ENCODE data around the gene OTUD3.
A peak's percentile ranks its signal among the peaks of the same experiment; 100 is the strongest.
"Not testable (repeated sequence)": the region's sequence is repeated elsewhere in the genome, so short reads cannot be mapped to it uniquely, and the experiment has no call there.

The OTUD3 gene

GRCh38 chr1:19861842-19862530, 20.2 kb upstream of the OTUD3 start:
- Mint-ChIP-seq H3K36me3 (no peaks in the 10 kb centered on the region), H3K9me3 (no peaks in the 10 kb centered on the region), H3K27me3 (peaks cover 12% of the 10 kb centered on the region), H3K27ac (no peak overlapping the region), H3K4me3 (no peak overlapping the region), H3K4me1 (no peaks in the 10 kb centered on the region)

- H3K36me3 Mint-ChIP-seq: no peaks in the 10 kb centered on the region
- H3K27ac Mint-ChIP-seq: peak overlapping the region; percentile 32
- H3K27me3 Mint-ChIP-seq: peaks cover 9% of the 10 kb centered on the region
- no peaks in the 10 kb centered on the region for H3K4me1 Mint-ChIP-seq
- H3K4me3 Mint-ChIP-seq: no peak overlapping the region
- no peaks in the 10 kb centered on the region for H3K9me3 Mint-ChIP-seq
Measured at GRCh38 chr1:19862944-19863343, 19.3 kb upstream of the OTUD3 start.

- Mint-ChIP-seq H3K36me3 (no peaks in the 10 kb centered on the region), H3K4me1 (no peaks in the 10 kb centered on the region), H3K9me3 (no peaks in the 10 kb centered on the region), H3K4me3 (no peak overlapping the region), H3K27ac (no peak overlapping the region), H3K27me3 (peaks cover 11% of the 10 kb centered on the region)
Measured at GRCh38 chr1:19864570-19865160, 17.5 kb upstream of the OTUD3 start.

- Mint-ChIP-seq H3K4me1 (no peaks in the 10 kb centered on the region), H3K9me3 (no peaks in the 10 kb centered on the region), H3K27me3 (peaks cover 14% of the 10 kb centered on the region), H3K36me3 (no peaks in the 10 kb centered on the region), H3K27ac (no peak overlapping the region), H3K4me3 (no peak overlapping the region)
Measured at GRCh38 chr1:19866029-19866428, 16.2 kb upstream of the OTUD3 start.

GRCh38 chr1:19866758-19867157, 15.4 kb upstream of the OTUD3 start:
- no peaks in the 10 kb centered on the region for H3K9me3 Mint-ChIP-seq
- H3K4me1 Mint-ChIP-seq: no peaks in the 10 kb centered on the region
- H3K4me3 Mint-ChIP-seq: no peak overlapping the region
- H3K27ac Mint-ChIP-seq: no peak overlapping the region
- peaks cover 14% of the 10 kb centered on the region for H3K27me3 Mint-ChIP-seq
- no peaks in the 10 kb centered on the region for H3K36me3 Mint-ChIP-seq

- H3K4me1 Mint-ChIP-seq, H3K9me3 Mint-ChIP-seq, H3K4me3 Mint-ChIP-seq, H3K27ac Mint-ChIP-seq, H3K36me3 Mint-ChIP-seq: not testable (repeated sequence)
- H3K27me3 Mint-ChIP-seq: peaks cover 14% of the 10 kb centered on the region
Measured at GRCh38 chr1:19868575-19868974, 13.6 kb upstream of the OTUD3 start.

GRCh38 chr1:19869453-19869852, 12.7 kb upstream of the OTUD3 start:
- not testable (repeated sequence) for H3K9me3 Mint-ChIP-seq, H3K4me3 Mint-ChIP-seq, H3K36me3 Mint-ChIP-seq, H3K4me1 Mint-ChIP-seq, H3K27ac Mint-ChIP-seq
- H3K27me3 Mint-ChIP-seq: peaks cover 14% of the 10 kb centered on the region

GRCh38 chr1:19869929-19870328, 12.3 kb upstream of the OTUD3 start:
- Mint-ChIP-seq H3K27ac (no peak overlapping the region), H3K9me3 (no peaks in the 10 kb centered on the region), H3K27me3 (peaks cover 14% of the 10 kb centered on the region), H3K4me1 (no peaks in the 10 kb centered on the region), H3K4me3 (no peak overlapping the region), H3K36me3 (no peaks in the 10 kb centered on the region)

- H3K27ac Mint-ChIP-seq: no peak overlapping the region
- no peaks in the 10 kb centered on the region for H3K9me3 Mint-ChIP-seq
- H3K4me3 Mint-ChIP-seq: no peak overlapping the region
- no peaks in the 10 kb centered on the region for H3K36me3 Mint-ChIP-seq
- peaks cover 16% of the 10 kb centered on the region for H3K27me3 Mint-ChIP-seq
- no peaks in the 10 kb centered on the region for H3K4me1 Mint-ChIP-seq
Measured at GRCh38 chr1:19872190-19872589, 10.0 kb upstream of the OTUD3 start.

GRCh38 chr1:19877181-19877750, 4.9 kb upstream of the OTUD3 start:
- Mint-ChIP-seq H3K4me3 (no peak overlapping the region), H3K36me3 (no peaks in the 10 kb centered on the region), H3K27me3 (peaks cover 8% of the 10 kb centered on the region), H3K4me1 (peaks cover 5% of the 10 kb centered on the region), H3K27ac (no peak overlapping the region), H3K9me3 (no peaks in the 10 kb centered on the region)

- Mint-ChIP-seq H3K4me3 (no peak overlapping the region), H3K36me3 (no peaks in the 10 kb centered on the region), H3K27me3 (peaks cover 8% of the 10 kb centered on the region), H3K9me3 (no peaks in the 10 kb centered on the region), H3K27ac (no peak overlapping the region), H3K4me1 (peaks cover 7% of the 10 kb centered on the region)
Measured at GRCh38 chr1:19877821-19878636, 4.2 kb upstream of the OTUD3 start.

- no peak overlapping the region for H3K4me3 Mint-ChIP-seq
- peaks cover 13% of the 10 kb centered on the region for H3K4me1 Mint-ChIP-seq
- H3K27ac Mint-ChIP-seq: no peak overlapping the region
- no peaks in the 10 kb centered on the region for H3K36me3 Mint-ChIP-seq
- H3K9me3 Mint-ChIP-seq: no peaks in the 10 kb centered on the region
- H3K27me3 Mint-ChIP-seq: peaks cover 4% of the 10 kb centered on the region
Measured at GRCh38 chr1:19878637-19878985, 3.6 kb upstream of the OTUD3 start.

GRCh38 chr1:19879227-19879626, 3.0 kb upstream of the OTUD3 start:
- no peaks in the 10 kb centered on the region for H3K9me3 Mint-ChIP-seq
- H3K4me3 Mint-ChIP-seq: no peak overlapping the region
- peaks cover 4% of the 10 kb centered on the region for H3K27me3 Mint-ChIP-seq
- peaks cover 19% of the 10 kb centered on the region for H3K4me1 Mint-ChIP-seq
- H3K27ac Mint-ChIP-seq: no peak overlapping the region
- no peaks in the 10 kb centered on the region for H3K36me3 Mint-ChIP-seq

GRCh38 chr1:19879661-19880060, 2.5 kb upstream of the OTUD3 start:
- no peaks in the 10 kb centered on the region for H3K36me3 Mint-ChIP-seq
- H3K27ac Mint-ChIP-seq: no peak overlapping the region
- H3K9me3 Mint-ChIP-seq: no peaks in the 10 kb centered on the region
- H3K4me3 Mint-ChIP-seq: no peak overlapping the region
- H3K27me3 Mint-ChIP-seq: peaks cover 4% of the 10 kb centered on the region
- peaks cover 24% of the 10 kb centered on the region for H3K4me1 Mint-ChIP-seq

GRCh38 chr1:19880841-19881240, 1.4 kb upstream of the OTUD3 start:
- not testable (repeated sequence) for H3K36me3 Mint-ChIP-seq, H3K27ac Mint-ChIP-seq, H3K9me3 Mint-ChIP-seq, H3K4me3 Mint-ChIP-seq, H3K27me3 Mint-ChIP-seq
- peaks cover 33% of the 10 kb centered on the region for H3K4me1 Mint-ChIP-seq

GRCh38 chr1:19884312-19884711, 2.1 kb downstream of the OTUD3 start:
- peaks cover 51% of the 10 kb centered on the region for H3K4me1 Mint-ChIP-seq
- peak overlapping the region; percentile 91 for H3K4me3 Mint-ChIP-seq
- H3K9me3 Mint-ChIP-seq: no peaks in the 10 kb centered on the region
- no peaks in the 10 kb centered on the region for H3K27me3 Mint-ChIP-seq
- no peak overlapping the region for H3K27ac Mint-ChIP-seq
- H3K36me3 Mint-ChIP-seq: no peaks in the 10 kb centered on the region
